Left ventricle myocardium inferior (tissue), 1 donor: ENCODE measurements around the gene C2orf74. TPM values are rescaled to one million over a fixed set of nuclear protein-coding genes. Genes with fewer than 3 reads are reported as not detected.
"Not testable (repeated sequence)": the region's sequence is repeated elsewhere in the genome, so short reads cannot be mapped to it uniquely, and the experiment has no call there.

Experiments used
- DNase-seq: peaks from one replicate; pipeline ENCODE4 v3.0.0-alpha.2; 2020
- H3K27ac ChIP-seq: fragments of 200-600 bp; replicated peaks from 2 replicates; pipeline ENCODE4 v1.8.0; 2021
- H3K27me3 ChIP-seq: fragments of 200-600 bp; 2 replicates; pipeline ENCODE4 v1.8.0; 2021; ENCODE audit warnings: low read depth
- H3K36me3 ChIP-seq: fragments of 200-600 bp; 2 replicates; pipeline ENCODE4 v1.8.0; 2021
- H3K4me1 ChIP-seq: fragments of 200-600 bp; 2 replicates; pipeline ENCODE4 v1.8.0; 2021
- H3K4me3 ChIP-seq: fragments of 200-600 bp; 2 replicates; pipeline ENCODE4 v1.8.0; 2021; ENCODE audit warnings: mild to moderate bottlenecking, moderate library complexity
- H3K9me3 ChIP-seq: fragments of 200-600 bp; replicated peaks from 2 replicates; pipeline ENCODE4 v1.8.0; 2021
- CTCF ChIP-seq: fragments of 200-600 bp; IDR thresholded peaks from 2 replicates; pipeline ENCODE4 v1.8.0; 2021; ENCODE audit warnings: antibody characterized with exemption, mild to moderate bottlenecking, borderline replicate concordance
- intact Hi-C: fragments of 100-400 bp; cut with micrococcal nuclease; formaldehyde crosslinking; loops from one replicate; pipeline ENCODE4 v1.11.0; 2022
- total RNA-seq: library from RNA; stranded (reverse); fragmentation: NEBNext Ultra II Directional; extraction: Animal tissue kit (Norgen Biotek cat#: 25700); gene quantifications from one replicate; pipeline ENCODE4 v1.2.1, GENCODE V29; 2021
- donor health status: DM: no; HTN: yes; CAD: no; lungs with severe emphysema.

The C2orf74 gene
- total RNA-seq, 1 donor from 2014 or later, result 33.7 TPM

- H3K36me3 ChIP-seq, result peaks cover 11% of the 10 kb centered on the region
- DNase-seq, result no peak
- H3K27me3 ChIP-seq, result no peaks in the 10 kb centered on the region
- H3K4me3 ChIP-seq, result no peak overlapping the region
- intact Hi-C loops, result no loop called here
- H3K9me3 ChIP-seq, result peaks cover 17% of the 10 kb centered on the region
- no peaks in the 10 kb centered on the region for H3K4me1 ChIP-seq
- H3K27ac ChIP-seq, result no peak overlapping the region
- TF ChIP-seq CTCF, result no peak
Measured at GRCh38 chr2:61125798-61126197, 36.2 kb upstream of the C2orf74 start.

DNA sequence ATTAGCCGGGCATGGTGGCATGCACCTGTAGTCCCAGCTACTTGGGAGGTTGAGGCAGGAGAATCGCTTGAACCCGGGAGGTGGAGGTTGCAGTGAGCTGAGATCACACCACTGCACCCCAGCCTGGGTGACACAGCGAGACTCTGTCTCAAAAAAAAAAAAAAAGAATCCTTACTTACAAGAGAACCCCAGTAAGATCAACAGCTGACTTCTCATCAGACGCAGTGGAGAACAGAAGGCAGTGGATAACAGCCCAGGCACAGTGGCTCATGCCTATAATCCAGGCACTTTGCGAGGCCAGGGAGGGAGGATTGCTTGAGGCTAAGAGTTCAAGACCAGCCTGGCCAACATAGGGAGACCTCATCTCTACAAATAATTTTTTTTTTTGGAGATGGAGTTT is 33.9 kb upstream of the C2orf74 start:
- DNase-seq, H3K4me1 ChIP-seq, H3K27ac ChIP-seq, H3K4me3 ChIP-seq, H3K27me3 ChIP-seq, intact Hi-C loops, H3K36me3 ChIP-seq: not testable (repeated sequence)
- H3K9me3 ChIP-seq, result peaks cover 17% of the 10 kb centered on the region

DNA sequence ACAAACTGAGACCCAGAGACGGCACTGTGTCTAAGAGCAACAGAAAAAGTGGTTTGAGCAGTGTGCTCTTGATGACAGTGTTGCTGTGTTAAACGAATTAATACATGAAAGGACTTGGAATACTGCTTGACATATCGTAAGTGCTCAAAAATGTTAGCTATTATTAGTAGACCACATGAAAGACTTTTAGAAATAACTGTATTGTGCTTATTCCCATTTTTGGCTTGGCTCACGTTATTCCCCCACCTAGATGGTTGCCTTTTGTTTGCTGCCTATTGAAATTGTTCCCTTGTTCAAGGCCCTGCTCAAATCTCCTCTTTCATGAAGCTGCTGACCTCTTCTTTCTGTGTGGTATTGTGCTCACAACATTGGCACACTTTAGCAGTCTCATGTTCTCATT is 27.8 kb upstream of the C2orf74 start:
- Histone ChIP-seq H3K27ac (no peak overlapping the region), H3K27me3 (no peaks in the 10 kb centered on the region), H3K36me3 (no peaks in the 10 kb centered on the region), H3K4me3 (no peak overlapping the region), H3K4me1 (no peaks in the 10 kb centered on the region), H3K9me3 (peaks cover 1% of the 10 kb centered on the region)
- intact Hi-C loops, result no loop called here
- no peak for DNase-seq
- no peak for TF ChIP-seq CTCF

DNA sequence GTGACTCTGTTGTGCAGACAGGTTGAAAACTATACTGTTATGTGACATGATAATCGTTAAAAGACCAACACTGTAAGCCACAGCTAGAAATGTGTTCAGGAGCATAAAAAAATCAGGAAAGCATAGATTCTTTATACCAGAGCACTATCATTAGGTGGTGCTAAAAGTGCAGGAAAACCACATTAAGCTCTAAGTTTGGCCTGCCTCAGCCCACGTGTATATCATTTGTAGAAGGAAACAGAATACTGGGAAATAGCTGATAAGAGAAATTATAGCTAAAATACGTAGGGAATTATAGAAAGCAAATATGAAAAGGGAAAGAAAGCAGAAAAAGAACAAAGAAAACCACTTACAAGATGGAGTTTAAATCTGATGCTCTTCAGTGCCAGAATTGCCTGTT is 26.5 kb upstream of the C2orf74 start:
- Histone ChIP-seq H3K4me1 (no peaks in the 10 kb centered on the region), H3K9me3 (no peaks in the 10 kb centered on the region), H3K36me3 (no peaks in the 10 kb centered on the region), H3K27ac (no peak overlapping the region), H3K27me3 (no peaks in the 10 kb centered on the region), H3K4me3 (no peak overlapping the region)
- intact Hi-C loops, result no loop called here
- TF ChIP-seq CTCF, result peak; percentile 20
- DNase-seq, result no peak

- TF ChIP-seq CTCF, result no peak
- Histone ChIP-seq H3K27ac (no peak overlapping the region), H3K27me3 (no peaks in the 10 kb centered on the region), H3K4me1 (no peaks in the 10 kb centered on the region), H3K9me3 (no peaks in the 10 kb centered on the region), H3K4me3 (no peak overlapping the region), H3K36me3 (no peaks in the 10 kb centered on the region)
- intact Hi-C loops, result no loop called here
- DNase-seq, result no peak
Measured at GRCh38 chr2:61138859-61139258, 23.1 kb upstream of the C2orf74 start.

GRCh38 chr2:61141151-61141550 is 20.8 kb upstream of the C2orf74 start:
- no peaks in the 10 kb centered on the region for H3K9me3 ChIP-seq
- no peak for TF ChIP-seq CTCF
- no peaks in the 10 kb centered on the region for H3K36me3 ChIP-seq
- no peak overlapping the region for H3K4me3 ChIP-seq
- DNase-seq, result no peak
- no peak overlapping the region for H3K27ac ChIP-seq
- H3K27me3 ChIP-seq, result no peaks in the 10 kb centered on the region
- intact Hi-C loops, result no loop called here
- H3K4me1 ChIP-seq, result peaks cover 16% of the 10 kb centered on the region
